G401 (cell line): Measurements from ENCODE around the gene CNDP1. TPM values are rescaled to one million over a fixed set of nuclear protein-coding genes. Genes with fewer than 3 reads are reported as not detected.
A peak's percentile ranks its signal among the peaks of the same experiment; 100 is the strongest.
"Not testable (repeated sequence)": the region's sequence is repeated elsewhere in the genome, so short reads cannot be mapped to it uniquely, and the experiment has no call there.

ENCODE experiments used
- DNase-seq: peaks from one replicate; pipeline ENCODE4 v3.0.0-alpha.2; 2015; ENCODE audit warnings: low spot score
- in situ Hi-C: cut with HindIII; loops from 2 replicates; pipeline ENCODE4 v1.10.0; 2016; ENCODE audit warnings: low sequenced_read_pairs, mixed read lengths
- total RNA-seq: library from RNA; depleted of rRNA; stranded (reverse); fragments of >200 nt; shearing (Covaris generic); gene quantifications from 2 replicates; pipeline ENCODE4 v1.2.3, GENCODE V29; 2014

CNDP1 gene
- total RNA-seq, 1 experiment from 2014 or later = not detected

- in situ Hi-C loops = no loop called here
These were observed 815 bp downstream of the CNDP1 start for GRCh38 chr18:74534981-74535649.

DNA sequence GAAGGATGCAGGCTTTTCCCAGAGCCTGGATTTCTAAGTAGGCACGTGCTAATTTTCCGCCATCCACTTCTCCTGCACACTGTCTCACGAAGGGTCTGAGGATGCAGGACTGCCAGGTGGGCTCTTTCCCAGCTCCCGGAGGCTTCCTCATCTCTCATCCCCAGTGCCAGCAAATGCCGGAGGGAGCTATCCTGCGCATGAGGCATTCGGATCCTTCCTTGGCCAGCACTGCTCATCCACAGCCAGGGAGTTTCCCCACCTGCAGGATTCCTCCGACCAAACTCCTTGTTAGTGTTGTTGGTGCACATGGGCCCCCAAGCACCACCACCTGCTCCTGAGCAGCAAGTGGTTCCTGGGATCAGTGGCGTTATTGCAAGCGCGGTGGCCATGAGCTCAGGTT is 5.0 kb downstream of the CNDP1 start:
- no peak for DNase-seq
- in situ Hi-C loops = no loop called here

More at GRCh38 chr18:74534981-74535649, 815 bp downstream of the CNDP1 start:
- no peak for DNase-seq

GRCh38 chr18:74540652-74541421 is 6.5 kb downstream of the CNDP1 start:
- in situ Hi-C loops = no loop called here

GRCh38 chr18:74541703-74542555 is 7.6 kb downstream of the CNDP1 start:
- in situ Hi-C loops = no loop called here

More at GRCh38 chr18:74540652-74541421, 6.5 kb downstream of the CNDP1 start:
- no peak for DNase-seq

DNA sequence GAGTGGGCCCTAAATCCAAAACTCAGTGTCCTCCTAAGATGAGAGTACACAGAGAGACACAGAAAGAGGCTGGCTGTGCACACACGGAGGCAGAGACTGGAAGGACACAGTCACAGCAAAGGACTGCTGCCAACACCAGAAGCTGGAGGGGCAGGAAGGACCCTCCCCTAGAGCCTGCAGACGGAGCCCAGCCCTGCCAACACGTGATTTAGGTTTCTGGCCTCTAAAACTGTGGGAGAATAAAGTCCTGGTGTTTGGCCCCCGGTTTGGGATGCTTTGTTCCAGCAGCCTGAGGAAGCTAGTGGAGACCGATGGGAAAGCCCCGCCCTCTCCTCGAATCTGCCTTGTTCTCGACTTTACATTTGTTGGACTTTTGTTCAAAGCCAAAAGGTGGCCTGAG is 10.6 kb downstream of the CNDP1 start:
- no peak for DNase-seq
- in situ Hi-C loops = no loop called here

More at GRCh38 chr18:74541703-74542555, 7.6 kb downstream of the CNDP1 start:
- no peak for DNase-seq

DNA sequence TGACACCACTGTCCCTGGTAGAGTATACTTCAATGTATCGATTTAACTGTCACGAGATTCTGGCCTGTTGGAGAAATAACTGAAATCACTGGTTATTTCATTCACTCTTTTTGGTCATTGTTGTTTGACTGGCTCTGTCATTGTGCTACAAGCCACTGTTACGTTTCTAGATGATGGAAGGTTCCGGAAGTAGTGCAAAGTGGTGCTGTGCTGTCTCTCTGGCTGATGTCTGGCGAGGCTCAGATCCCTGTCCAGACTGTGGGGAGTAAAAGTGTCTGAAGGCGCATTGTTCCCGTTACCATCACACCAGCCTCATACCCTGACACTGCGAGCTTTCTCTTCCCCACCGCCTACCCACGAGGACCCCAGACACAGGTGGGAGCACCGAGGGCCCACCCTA is 11.7 kb downstream of the CNDP1 start:
- in situ Hi-C loops = no loop called here
- no peak for DNase-seq

GRCh38 chr18:74546751-74547530 is 12.6 kb downstream of the CNDP1 start:
- in situ Hi-C loops = no loop called here
- no peak for DNase-seq

- in situ Hi-C loops = no loop called here
- no peak for DNase-seq
These were observed 13.6 kb downstream of the CNDP1 start for GRCh38 chr18:74547860-74548259.

DNA sequence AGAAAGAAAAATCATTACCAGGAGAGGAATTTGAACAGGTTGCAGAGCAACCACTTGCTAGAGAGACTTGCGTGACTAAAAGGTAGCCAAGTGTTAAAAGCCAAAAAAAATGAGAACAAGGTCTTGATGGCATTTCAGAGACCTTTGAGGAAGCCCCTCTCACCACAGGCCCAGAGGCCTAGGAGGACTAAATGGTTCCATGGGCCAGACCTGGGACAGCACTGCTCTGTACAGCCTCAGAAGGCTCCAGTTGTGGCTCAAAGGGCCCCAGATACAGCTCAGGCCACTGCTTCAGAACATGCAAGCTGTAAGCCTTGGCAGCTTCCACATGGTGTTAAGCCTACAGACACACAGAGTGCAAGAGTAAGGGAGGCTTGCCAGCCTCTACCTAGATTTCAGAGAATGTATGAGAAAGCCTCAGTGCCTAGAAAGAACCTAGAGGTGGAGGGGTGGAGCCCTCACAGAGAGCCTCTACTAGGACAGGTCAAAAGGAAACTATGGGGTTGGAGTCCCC is 15.3 kb downstream of the CNDP1 start:
- in situ Hi-C loops = no loop called here

GRCh38 chr18:74550886-74551285 is 16.6 kb downstream of the CNDP1 start:
- in situ Hi-C loops = no loop called here
- DNase-seq = no peak

More for the DNA sequence above, 15.3 kb downstream of the CNDP1 start:
- no peak for DNase-seq

DNA sequence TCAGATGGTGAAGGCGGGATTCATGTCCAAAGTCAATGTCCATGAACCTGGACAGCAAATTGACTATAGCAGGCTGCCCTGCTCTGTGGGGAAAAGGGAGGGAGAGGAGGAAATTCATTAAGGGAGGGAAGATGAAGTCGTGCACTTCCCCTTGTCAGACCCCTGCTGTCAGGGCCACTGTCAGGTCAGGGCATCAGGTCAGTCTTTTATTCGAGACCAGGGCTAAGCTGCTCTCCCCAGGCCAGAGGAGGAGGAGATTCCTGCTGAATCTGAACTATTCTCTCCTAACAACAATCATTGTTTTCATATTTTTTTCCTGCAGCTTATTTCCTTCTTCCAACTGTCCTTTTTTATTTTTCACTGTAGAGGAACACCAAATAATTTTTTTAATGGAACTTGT is 17.2 kb downstream of the CNDP1 start:
- no peak for DNase-seq
- in situ Hi-C loops = no loop called here

GRCh38 chr18:74551936-74552555 is 17.7 kb downstream of the CNDP1 start:
- in situ Hi-C loops = no loop called here
- peak; percentile 67 for DNase-seq

DNA sequence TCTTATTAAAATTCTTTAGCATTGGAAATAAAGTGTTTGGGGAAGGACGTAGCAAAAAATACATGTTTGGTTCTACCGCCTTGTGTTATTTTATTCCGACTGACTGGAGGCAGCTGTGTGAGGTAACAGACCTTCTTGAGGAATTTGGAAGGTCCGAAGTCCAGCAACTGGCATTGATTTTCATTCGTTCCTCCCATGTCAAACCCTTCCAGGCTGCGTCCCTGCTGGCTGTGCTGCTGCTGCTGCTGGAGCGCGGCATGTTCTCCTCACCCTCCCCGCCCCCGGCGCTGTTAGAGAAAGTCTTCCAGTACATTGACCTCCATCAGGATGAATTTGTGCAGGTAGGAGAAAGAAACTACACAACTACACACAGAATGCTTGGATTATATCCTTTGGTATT is 21.8 kb downstream of the CNDP1 start:
- in situ Hi-C loops = no loop called here
- no peak for DNase-seq

DNA sequence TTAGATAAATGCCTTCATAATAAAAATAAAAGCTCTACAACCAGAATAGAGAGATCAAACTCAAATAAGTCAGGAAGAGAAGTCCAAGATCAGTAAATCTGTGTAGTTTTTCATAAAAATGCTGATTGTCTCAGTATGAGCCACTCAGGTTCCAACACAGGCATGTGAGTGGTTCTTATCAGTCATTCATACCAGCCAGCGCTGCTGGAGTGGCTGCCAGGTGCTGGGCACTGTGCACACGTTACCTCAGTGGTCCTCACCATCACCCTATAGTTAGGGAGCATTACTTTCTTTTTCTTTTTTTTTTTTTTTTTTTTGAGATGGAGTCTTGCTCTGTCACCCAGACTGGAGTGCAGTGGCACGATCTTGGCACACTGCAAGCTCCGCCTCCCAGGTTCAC is 23.8 kb downstream of the CNDP1 start:
- in situ Hi-C loops = no loop called here
- no peak for DNase-seq

- in situ Hi-C loops = no loop called here
- DNase-seq = no peak
These were observed 27.9 kb downstream of the CNDP1 start for GRCh38 chr18:74562131-74562730.

DNA sequence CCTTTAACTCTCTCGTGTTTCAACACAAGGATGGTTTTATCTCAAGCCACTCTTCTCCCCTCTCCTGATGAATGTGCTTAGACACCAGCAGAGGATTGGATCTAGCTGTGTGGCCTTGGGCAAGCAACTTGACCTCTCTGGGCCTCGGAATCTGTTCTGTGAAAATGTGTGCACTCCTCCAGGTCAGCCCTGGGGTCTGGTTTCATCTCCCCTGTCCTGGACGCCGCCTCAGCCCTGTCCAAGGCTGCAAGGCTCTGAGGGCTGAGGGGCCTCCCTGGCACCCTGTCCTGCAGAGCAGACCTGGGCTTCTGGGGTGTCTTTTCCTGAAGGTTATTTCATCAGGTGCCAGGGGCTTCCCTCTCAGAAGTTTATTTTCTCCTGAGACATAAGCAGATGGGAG is 28.5 kb downstream of the CNDP1 start:
- in situ Hi-C loops = no loop called here
- DNase-seq = no peak

DNA sequence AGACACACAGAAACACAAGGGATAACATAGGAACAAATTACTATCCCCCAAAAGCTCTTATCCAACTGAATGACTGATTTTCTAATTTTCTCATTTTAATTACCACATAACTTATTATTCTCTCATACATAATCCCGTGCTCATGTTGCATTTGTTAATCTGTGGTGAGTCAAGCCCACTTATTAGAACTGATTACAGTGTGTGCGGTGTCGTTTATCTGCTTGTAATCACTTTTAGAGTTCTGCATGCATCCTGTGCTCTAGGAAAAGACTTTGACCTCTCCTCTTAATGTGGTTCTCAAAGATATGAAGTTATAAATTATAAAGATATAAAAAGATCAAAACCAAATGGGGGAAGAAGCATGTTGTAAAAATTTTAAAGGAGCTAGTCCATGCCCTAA is 29.7 kb downstream of the CNDP1 start:
- in situ Hi-C loops = no loop called here
- DNase-seq = no peak

GRCh38 chr18:74565164-74565563 is 30.9 kb downstream of the CNDP1 start:
- DNase-seq, in situ Hi-C loops: not testable (repeated sequence)
